CD4-positive, alpha-beta T cell (primary cell): ENCODE measurements around the gene CLCN6. TPM values are rescaled to one million over a fixed set of nuclear protein-coding genes. Genes with fewer than 3 reads are reported as not detected.

Experiments
- ATAC-seq: fragments of 200-7000 bp; cut with Tn5 transposase; one replicate; pipeline ENCODE4 v1.10.0; 2022; ENCODE audit warnings: mild to moderate bottlenecking; ENCODE audit not compliant: poor library complexity
- CTCF ChIA-PET: fragments of 350-600 bp; sonication (Branson Sonifier 250); formaldehyde crosslinking; loops from one replicate; lab custom pipeline; 2021; ENCODE audit warnings: antibody characterized with exemption, inconsistent platforms; lab: Charles Lee
- POLR2A ChIA-PET: fragments of 350-600 bp; sonication (Branson Sonifier 250); formaldehyde crosslinking; loops from one replicate; lab custom pipeline; 2021; ENCODE audit warnings: antibody characterized with exemption, inconsistent platforms; lab: Charles Lee
- DNase-seq, 14 experiments: peaks; one replicate each; pipeline ENCODE4 v3.0.0-alpha.2; 2013 to 2020; ENCODE audit warnings: mixed read lengths in 2 of 14
- H3K27ac ChIP-seq, 2 donors: one replicate each; pipeline versions ENCODE4 v1.5.1 to v1.7.0; 2013; ENCODE audit warnings: low read length in 2 of 2, low read depth in 1 of 2, mild to moderate bottlenecking in 1 of 2
- H3K27me3 ChIP-seq, 2 experiments: 1 replicate in 1 of 2; 2 replicates in 1 of 2; pipeline versions ENCODE4 v1.6.1 to v1.7.0; 2013; ENCODE audit warnings: low read length in 2 of 2, control low read depth in 1 of 2, mild to moderate bottlenecking in 1 of 2, moderate library complexity in 1 of 2; ENCODE audit not compliant: insufficient read depth in 2 of 2, control insufficient read depth in 1 of 2
- H3K36me3 ChIP-seq: one replicate; pipeline ENCODE4 v1.6.1; 2013; ENCODE audit warnings: low read length, control low read depth; ENCODE audit not compliant: insufficient read depth
- H3K4me1 ChIP-seq: one replicate; pipeline ENCODE4 v1.6.1; 2013; ENCODE audit warnings: low read length, control low read depth; ENCODE audit not compliant: insufficient read depth
- H3K4me3 ChIP-seq: one replicate; pipeline ENCODE4 v1.5.1; 2013; ENCODE audit warnings: mild to moderate bottlenecking, low read length, moderate library complexity
- H3K9me3 ChIP-seq, 2 experiments: 1 replicate in 1 of 2; 2 replicates in 1 of 2; pipeline versions ENCODE4 v1.6.1 to v1.7.0; 2013; ENCODE audit warnings: low read length in 2 of 2, mild to moderate bottlenecking in 2 of 2, control low read depth in 1 of 2, moderate library complexity in 1 of 2; ENCODE audit not compliant: control insufficient read depth in 1 of 2, insufficient read depth in 1 of 2
- H3K27ac Mint-ChIP-seq: one replicate; pipeline ENCODE4 v1.8.0; 2020; ENCODE audit warnings: mixed read lengths
- H3K27me3 Mint-ChIP-seq: one replicate; pipeline ENCODE4 v1.8.0; 2021; ENCODE audit warnings: mixed read lengths
- H3K36me3 Mint-ChIP-seq: one replicate; pipeline ENCODE4 v1.8.0; 2021; ENCODE audit warnings: low read depth, mixed read lengths
- H3K4me1 Mint-ChIP-seq: one replicate; pipeline ENCODE4 v1.8.0; 2021; ENCODE audit warnings: low read depth, mixed read lengths
- H3K4me3 Mint-ChIP-seq: one replicate; pipeline ENCODE4 v1.8.0; 2020; ENCODE audit warnings: mild to moderate bottlenecking, mixed read lengths
- H3K9me3 Mint-ChIP-seq: one replicate; pipeline ENCODE4 v1.8.0; 2020; ENCODE audit warnings: mixed read lengths
- intact Hi-C, 2 experiments: fragments of 100-400 bp; cut with DNase I in 1 of 2; cut with micrococcal nuclease in 1 of 2; formaldehyde crosslinking; loops; one replicate each; pipeline versions ENCODE4 v1.15.1 to v1.9.0; 2023 to 2025; cut with DNase I, micrococcal nuclease
- total RNA-seq, 174 experiments: library from RNA in 2 of 174; stranded (reverse) in 2 of 174; gene quantifications; one replicate each; pipeline ENCODE4 v1.2.3 and lab custom pipeline; 2021 to 2026
- TF ChIP-seq, protein P1 (sequence below): fragments of 200-600 bp; IDR thresholded peaks from one replicate; pipeline ENCODE4 v1.8.0; 2022; ENCODE audit warnings: antibody characterized with exemption, mild to moderate bottlenecking

Gene CLCN6
- total RNA-seq, 2 experiments from 2014 or later: 10.9 to 11.2 TPM

DNA sequence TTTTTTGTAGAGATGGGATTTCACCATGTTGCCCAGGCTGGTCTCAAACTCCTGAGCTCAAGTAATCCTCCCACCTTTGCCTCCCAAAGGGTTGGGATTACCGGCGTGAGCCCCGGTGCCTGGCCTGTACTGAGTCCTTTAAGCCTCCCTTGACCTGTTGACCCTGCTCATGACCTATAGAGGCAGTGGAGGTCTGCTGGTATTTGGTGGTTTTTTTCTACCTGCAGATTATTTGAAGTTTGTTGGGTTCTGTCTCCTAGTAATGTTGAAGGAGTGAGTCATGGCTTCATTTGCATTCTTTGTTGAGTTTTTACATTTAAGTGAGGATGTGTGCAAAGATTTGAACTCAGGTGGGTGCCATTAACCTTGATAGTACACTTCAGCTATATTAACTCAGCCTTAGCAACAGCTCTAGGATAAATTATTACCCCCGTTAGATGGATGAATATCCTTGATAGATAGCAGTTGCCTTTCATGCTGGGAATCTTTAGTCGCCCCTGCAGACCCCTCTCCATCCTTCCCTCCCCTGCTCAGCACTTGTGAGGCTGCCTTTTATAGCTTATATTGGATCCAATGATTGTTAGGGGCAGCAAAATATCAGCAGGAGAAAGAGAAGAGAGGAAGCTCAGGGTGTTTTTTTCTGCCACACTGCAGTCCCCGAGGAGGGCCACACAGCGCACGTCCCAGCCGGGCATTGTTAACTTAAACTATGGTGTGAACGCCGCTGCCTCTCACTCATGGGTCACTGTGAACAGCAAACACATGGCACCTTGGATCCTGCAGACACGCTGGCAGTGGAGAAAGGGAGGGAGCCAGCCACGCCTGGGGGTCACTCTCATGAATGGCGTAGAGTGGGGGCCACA, 67.6 kb downstream of the CLCN6 start:
- H3K4me1 ChIP-seq: no peaks in the 10 kb centered on the region
- H3K36me3 ChIP-seq: no peaks in the 10 kb centered on the region
- no peak overlapping the region for H3K4me3 ChIP-seq
- DNase-seq (no peak), ATAC-seq (no peak)
- H3K27ac ChIP-seq: no peak overlapping the region
- TF ChIP-seq, protein P1, sequence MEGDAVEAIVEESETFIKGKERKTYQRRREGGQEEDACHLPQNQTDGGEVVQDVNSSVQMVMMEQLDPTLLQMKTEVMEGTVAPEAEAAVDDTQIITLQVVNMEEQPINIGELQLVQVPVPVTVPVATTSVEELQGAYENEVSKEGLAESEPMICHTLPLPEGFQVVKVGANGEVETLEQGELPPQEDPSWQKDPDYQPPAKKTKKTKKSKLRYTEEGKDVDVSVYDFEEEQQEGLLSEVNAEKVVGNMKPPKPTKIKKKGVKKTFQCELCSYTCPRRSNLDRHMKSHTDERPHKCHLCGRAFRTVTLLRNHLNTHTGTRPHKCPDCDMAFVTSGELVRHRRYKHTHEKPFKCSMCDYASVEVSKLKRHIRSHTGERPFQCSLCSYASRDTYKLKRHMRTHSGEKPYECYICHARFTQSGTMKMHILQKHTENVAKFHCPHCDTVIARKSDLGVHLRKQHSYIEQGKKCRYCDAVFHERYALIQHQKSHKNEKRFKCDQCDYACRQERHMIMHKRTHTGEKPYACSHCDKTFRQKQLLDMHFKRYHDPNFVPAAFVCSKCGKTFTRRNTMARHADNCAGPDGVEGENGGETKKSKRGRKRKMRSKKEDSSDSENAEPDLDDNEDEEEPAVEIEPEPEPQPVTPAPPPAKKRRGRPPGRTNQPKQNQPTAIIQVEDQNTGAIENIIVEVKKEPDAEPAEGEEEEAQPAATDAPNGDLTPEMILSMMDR: no peak
- Mint-ChIP-seq H3K36me3 (no peaks in the 10 kb centered on the region), H3K4me3 (no peak overlapping the region), H3K9me3 (no peaks in the 10 kb centered on the region), H3K27me3 (peaks cover 32% of the 10 kb centered on the region), H3K4me1 (no peaks in the 10 kb centered on the region), H3K27ac (no peak overlapping the region)
- ChIA-PET POLR2A (no interaction called here), CTCF (interaction anchor here (0.7 kb wide), 1 partner anchor 26 kb away, joined by 3 read pairs; the partner anchor contains the start of gene NPPA)
- H3K27me3 ChIP-seq: peaks cover 2 to 4% of the 10 kb centered on the region in 2 experiments
- intact Hi-C loops: no loop called here
- peaks cover 0 to 5% of the 10 kb centered on the region in 2 experiments for H3K9me3 ChIP-seq

DNA sequence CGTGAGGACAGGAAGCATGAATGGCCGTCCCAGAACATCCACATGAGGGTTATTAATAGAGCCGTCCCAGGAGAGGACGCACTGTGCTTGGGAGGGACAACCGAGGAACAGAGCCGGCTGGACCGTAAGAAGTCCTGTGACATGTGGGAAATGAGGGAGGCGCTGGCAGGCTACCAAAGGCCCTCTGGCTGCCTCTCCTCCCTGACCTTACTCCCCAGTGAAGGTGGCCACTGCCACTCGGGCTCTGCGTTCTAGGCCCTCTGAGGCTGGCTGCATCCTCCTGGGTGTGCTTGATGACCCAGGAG, 68.2 kb downstream of the CLCN6 start:
- H3K27me3 ChIP-seq: peaks cover 4% of the 10 kb centered on the region in 2 experiments
- no peak overlapping the region for H3K27ac ChIP-seq
- H3K4me1 Mint-ChIP-seq: no peaks in the 10 kb centered on the region
- H3K4me1 ChIP-seq: no peaks in the 10 kb centered on the region
- ATAC-seq (no peak), DNase-seq (no peak)
- no peaks in the 10 kb centered on the region for H3K36me3 ChIP-seq
- ChIA-PET CTCF (no interaction called here), POLR2A (no interaction called here)
- no peak overlapping the region for H3K27ac Mint-ChIP-seq
- no peaks in the 10 kb centered on the region for H3K9me3 Mint-ChIP-seq
- no peak overlapping the region for H3K4me3 ChIP-seq
- peaks cover 0 to 5% of the 10 kb centered on the region in 2 experiments for H3K9me3 ChIP-seq
- H3K27me3 Mint-ChIP-seq: peaks cover 31% of the 10 kb centered on the region
- intact Hi-C loops: no loop called here
- no peak overlapping the region for H3K4me3 Mint-ChIP-seq
- no peaks in the 10 kb centered on the region for H3K36me3 Mint-ChIP-seq
- TF ChIP-seq, protein P1: no peak

DNA sequence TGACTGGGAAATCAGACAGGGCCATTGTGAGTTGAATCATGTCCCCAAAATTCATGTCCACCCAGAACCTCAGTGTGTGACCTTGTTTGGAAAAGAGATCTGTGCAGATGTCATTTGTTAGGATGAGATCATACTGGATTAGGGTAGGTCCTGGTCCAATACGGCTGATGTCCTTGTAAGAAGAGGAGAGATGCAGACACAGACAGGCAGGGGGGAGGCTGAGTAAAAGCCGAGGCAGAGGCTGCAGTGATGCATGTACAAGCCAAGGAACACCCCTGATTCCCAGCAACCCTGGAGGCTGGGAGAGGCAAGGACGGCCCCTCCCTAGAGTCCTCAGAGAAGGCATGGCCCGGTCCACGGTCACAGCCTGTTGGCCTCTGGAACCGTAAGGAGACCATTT, 68.6 kb downstream of the CLCN6 start:
- Histone ChIP-seq H3K27me3 (peaks cover 4% of the 10 kb centered on the region in 2 experiments), H3K36me3 (no peaks in the 10 kb centered on the region), H3K27ac (no peak overlapping the region), H3K4me3 (no peak overlapping the region), H3K4me1 (no peaks in the 10 kb centered on the region), H3K9me3 (peaks cover 0 to 5% of the 10 kb centered on the region in 2 experiments)
- no peaks in the 10 kb centered on the region for H3K4me1 Mint-ChIP-seq
- no peak overlapping the region for H3K4me3 Mint-ChIP-seq
- ATAC-seq: no peak
- no peaks in the 10 kb centered on the region for H3K36me3 Mint-ChIP-seq
- no peak for DNase-seq
- H3K9me3 Mint-ChIP-seq: no peaks in the 10 kb centered on the region
- intact Hi-C loops: no loop called here
- peaks cover 29% of the 10 kb centered on the region for H3K27me3 Mint-ChIP-seq
- no peak overlapping the region for H3K27ac Mint-ChIP-seq
- POLR2A ChIA-PET: no interaction called here
- TF ChIP-seq, protein P1: no peak
- CTCF ChIA-PET: no interaction called here
